ENCODE data around the gene PRDX1. TPM values are rescaled to one million over a fixed set of nuclear protein-coding genes. Genes with fewer than 3 reads are reported as not detected.

PRDX1 gene
- total and polyA plus RNA-seq, 2 experiments from 2014 or later: 1,070 to 2,149 TPM

- no peak overlapping the region for H3K4me2 ChIP-seq
- Mint-ChIP-seq H3K4me1 (peaks cover 9% of the 10 kb centered on the region; the same call in 2 of the 3 replicates), H3K36me3 (ENCODE audit: low read depth) (no peaks in the 10 kb centered on the region; the same call in 2 of the 3 replicates), H3K9me3 (no peaks in the 10 kb centered on the region), H3K4me3 (no peak overlapping the region), H3K27ac (no peak overlapping the region), H3K27me3 (ENCODE audit: insufficient read depth, low read depth, poor library complexity) (no peaks in the 10 kb centered on the region)
- TF ChIP-seq ZNF114 (CRISPR knock-in tag; IDR thresholded peaks at IDR 0.05) (no peak), CTCF (conservative IDR thresholded peaks at IDR 0.05; ENCODE audit: low read depth in 2 of 2) (no peak), REST (IDR thresholded peaks at IDR 0.05; ENCODE audit: unreplicated experiment) (no peak), ZNF462 (CRISPR knock-in tag; IDR thresholded peaks at IDR 0.05) (no peak), JUNB (IDR thresholded peaks at IDR 0.05; ENCODE audit: unreplicated experiment) (no peak), POLR2AphosphoS5 (IDR thresholded peaks at IDR 0.05; ENCODE audit: low read depth) (no peak), EZH2phosphoT487 (IDR thresholded peaks at IDR 0.05; ENCODE audit: unreplicated experiment) (no peak)
- ATAC-seq (no peak), DNase-seq (ENCODE audit: low spot score) (no peak)
- no peaks in the 10 kb centered on the region for H3F3A ChIP-seq (replicated peaks; ENCODE audit: low read depth)
- H3K27me3 ChIP-seq (ENCODE audit: insufficient read depth): no peaks in the 10 kb centered on the region
- peak overlapping the region; percentile 61; the same call in 1 of the 2 replicates for H2AFZ ChIP-seq
- no peaks in the 10 kb centered on the region for H4K20me1 ChIP-seq (replicated peaks; ENCODE audit: insufficient read depth)
- H3K36me3 ChIP-seq (ENCODE audit: insufficient read depth): no peaks in the 10 kb centered on the region
- no peak overlapping the region for H3K27ac ChIP-seq (ENCODE audit: low read depth)
- H3K9me2 ChIP-seq (ENCODE audit: insufficient read depth): 0 out of 2 replicates have a peak, but pooled peaks cover 2% of the 10 kb centered on the region
- H3K4me3 ChIP-seq: no peak overlapping the region
- no peaks in the 10 kb centered on the region for H3K79me2 ChIP-seq (replicated peaks; ENCODE audit: insufficient read depth)
- H3K4me1 ChIP-seq (ENCODE audit: insufficient read depth): peaks cover 8% of the 10 kb centered on the region; the same call in 1 of the 2 replicates
These were observed 20.9 kb upstream of the PRDX1 start for GRCh38 chr1:45542591-45542990.
